Measurements from ENCODE around the gene LEKR1. TPM values are rescaled to one million over a fixed set of nuclear protein-coding genes. Genes with fewer than 3 reads are reported as not detected.

The LEKR1 gene
- total and polyA plus RNA-seq, 2 donors (not counting 3 experiments of a cell fraction or from before 2014, with no cell fraction given), result 0.07 to 0.64 TPM

DNA sequence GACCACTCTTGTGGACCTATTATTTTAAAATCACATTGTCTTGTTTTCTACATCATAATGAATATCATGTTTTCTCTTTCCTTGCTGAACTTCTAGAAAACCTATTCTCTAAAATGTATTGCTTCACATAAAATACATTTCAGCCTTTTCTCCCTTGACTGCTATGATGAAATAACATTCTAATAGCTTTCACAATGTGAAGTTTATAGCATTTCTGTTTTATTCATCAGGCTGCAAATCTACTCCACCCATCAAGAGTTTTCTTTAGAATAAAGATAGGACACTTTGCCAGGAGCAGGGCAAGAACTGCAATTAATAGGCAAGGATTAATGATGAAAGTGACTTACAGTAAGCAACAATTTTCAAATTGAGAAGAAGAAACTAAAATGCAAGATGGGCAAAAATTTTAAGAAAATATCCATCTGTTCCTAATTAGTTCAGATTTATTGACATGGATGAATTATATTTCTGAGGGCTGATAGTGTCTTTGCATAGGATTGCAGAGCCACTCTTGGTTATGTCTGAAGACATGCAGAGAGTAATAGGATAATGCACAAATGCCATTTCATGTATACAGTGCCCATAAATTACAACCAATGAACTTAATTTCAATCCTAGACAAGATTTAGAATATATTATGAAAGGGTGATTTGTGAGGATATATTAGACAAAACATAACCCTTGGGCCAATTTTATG, 21.7 kb downstream of the LEKR1 start:
- H3K4me3 ChIP-seq (replicated peaks in 1 of 3; ENCODE audit: insufficient read depth in 1 of 3, low read depth in 1 of 3, low read length in 3 of 3), result no peak overlapping the region
- intact Hi-C loops (cut with micrococcal nuclease) (no loop called here), dilution Hi-C loops (cut with MboI; ENCODE audit: extremely low pct_ligation_motif_present, low sequenced_read_pairs) (no loop called here)
- no peak overlapping the region for H3K4me2 ChIP-seq (ENCODE audit: insufficient read depth, low read length)
- no peaks in the 10 kb centered on the region for H3K4me1 ChIP-seq (ENCODE audit: control insufficient read depth, extremely low read depth, insufficient read depth, low read length)
- BruUV-seq (replicated peaks), result no TSS peak
- H3K9ac ChIP-seq (replicated peaks; ENCODE audit: extremely low read depth, insufficient read depth, low read length), result no peak overlapping the region
- TF ChIP-seq MAX (IDR thresholded peaks at IDR 0.05; ENCODE audit: insufficient read depth, insufficient read length) (no peak), POLR2A (IDR thresholded peaks at IDR 0.05; ENCODE audit: low read depth, low read length) (no peak), JUN (IDR thresholded peaks at IDR 0.05; ENCODE audit: borderline replicate concordance, insufficient read depth, insufficient read length, low read depth) (no peak), FOS (IDR thresholded peaks at IDR 0.05; ENCODE audit: borderline replicate concordance, insufficient read depth, low read length) (no peak), GATA2 (IDR thresholded peaks at IDR 0.05; ENCODE audit: insufficient read depth, insufficient read length, low read depth, low read length) (no peak), POLR2AphosphoS5 (IDR thresholded peaks at IDR 0.05; ENCODE audit: insufficient read depth, low read depth, low read length) (no peak), MYC (IDR thresholded peaks at IDR 0.05; ENCODE audit: low read depth, low read length) (no peak), EZH2 (IDR thresholded peaks at IDR 0.05; ENCODE audit: borderline replicate concordance, low read depth, low read length, severe bottlenecking) (no peak)
- H4K20me1 ChIP-seq (replicated peaks; ENCODE audit: control insufficient read depth, extremely low read depth, insufficient read depth, low read length), result no peaks in the 10 kb centered on the region
- H2AFZ ChIP-seq (ENCODE audit: low read depth, low read length), result no peak overlapping the region
- H3K36me3 ChIP-seq (ENCODE audit: control insufficient read depth in 2 of 2, extremely low read depth in 1 of 2, insufficient read depth in 2 of 2, low read length in 2 of 2), result no peaks in the 10 kb centered on the region
- DNase-seq (ENCODE audit: low read depth, low spot score) (no peak), FAIRE-seq (no peak)
- no peak overlapping the region for H3K27ac ChIP-seq (ENCODE audit: insufficient read depth, low read depth, low read length)
- H3K27me3 ChIP-seq (ENCODE audit: control insufficient read depth in 2 of 2, insufficient read depth in 2 of 2, low read length in 2 of 2), result no peaks in the 10 kb centered on the region
- no peaks in the 10 kb centered on the region for H3K9me3 ChIP-seq (replicated peaks; ENCODE audit: control insufficient read depth, insufficient read depth, low read length)
- POLR2A ChIA-PET, result no interaction called here
- no peaks in the 10 kb centered on the region for H3K9me1 ChIP-seq (replicated peaks; ENCODE audit: control insufficient read depth, extremely low read depth, insufficient read depth, low read length)
- H3K79me2 ChIP-seq (ENCODE audit: control insufficient read depth, insufficient read depth, low read length), result no peaks in the 10 kb centered on the region
- CTCF ChIA-PET, result no interaction called here

GRCh38 chr3:156859578-156859977, 33.4 kb downstream of the LEKR1 start:
- BruUV-seq (replicated peaks), result no TSS peak
- POLR2A ChIA-PET, result no interaction called here
- dilution Hi-C loops (cut with MboI; ENCODE audit: extremely low pct_ligation_motif_present, low sequenced_read_pairs), result no loop called here

More at GRCh38 chr3:156859578-156859977, 33.4 kb downstream of the LEKR1 start:
- no peak for TF ChIP-seq FOS (IDR thresholded peaks at IDR 0.05; ENCODE audit: borderline replicate concordance, insufficient read depth, low read length)
- no peak for TF ChIP-seq POLR2AphosphoS5 (IDR thresholded peaks at IDR 0.05; ENCODE audit: insufficient read depth, low read depth, low read length)
- no peak for TF ChIP-seq MYC (IDR thresholded peaks at IDR 0.05; ENCODE audit: low read depth, low read length)
- no peak for TF ChIP-seq MAX (IDR thresholded peaks at IDR 0.05; ENCODE audit: insufficient read depth, insufficient read length)
- no peak for TF ChIP-seq GATA2 (IDR thresholded peaks at IDR 0.05; ENCODE audit: insufficient read depth, insufficient read length, low read depth, low read length)
- no peak for TF ChIP-seq CTCF (IDR thresholded peaks at IDR 0.05; ENCODE audit: extremely low read depth in 1 of 2, insufficient read depth in 1 of 2, low read depth in 1 of 2, low read length in 2 of 2)
- no peak for TF ChIP-seq JUN (IDR thresholded peaks at IDR 0.05; ENCODE audit: borderline replicate concordance, insufficient read depth, insufficient read length, low read depth)
- TF ChIP-seq POLR2A (IDR thresholded peaks at IDR 0.05; ENCODE audit: low read depth, low read length), result no peak
- TF ChIP-seq EZH2 (IDR thresholded peaks at IDR 0.05; ENCODE audit: borderline replicate concordance, low read depth, low read length, severe bottlenecking), result no peak
- no peak overlapping the region for H3K4me2 ChIP-seq (ENCODE audit: insufficient read depth, low read length)
- no peaks in the 10 kb centered on the region for H3K36me3 ChIP-seq (ENCODE audit: control insufficient read depth in 2 of 2, extremely low read depth in 1 of 2, insufficient read depth in 2 of 2, low read length in 2 of 2)
- DNase-seq (ENCODE audit: low read depth, low spot score) (no peak), FAIRE-seq (no peak)
- H3K4me1 ChIP-seq (ENCODE audit: control insufficient read depth, extremely low read depth, insufficient read depth, low read length), result no peaks in the 10 kb centered on the region
- no peaks in the 10 kb centered on the region for H3K79me2 ChIP-seq (ENCODE audit: control insufficient read depth, insufficient read depth, low read length)
- H3K9ac ChIP-seq (replicated peaks; ENCODE audit: extremely low read depth, insufficient read depth, low read length), result no peak overlapping the region
- H3K27me3 ChIP-seq (ENCODE audit: control insufficient read depth in 2 of 2, insufficient read depth in 2 of 2, low read length in 2 of 2), result no peaks in the 10 kb centered on the region
- no peaks in the 10 kb centered on the region for H3K9me1 ChIP-seq (replicated peaks; ENCODE audit: control insufficient read depth, extremely low read depth, insufficient read depth, low read length)
- no peak overlapping the region for H3K4me3 ChIP-seq (replicated peaks in 1 of 3; ENCODE audit: insufficient read depth in 1 of 3, low read depth in 1 of 3, low read length in 3 of 3)
- H4K20me1 ChIP-seq (replicated peaks; ENCODE audit: control insufficient read depth, extremely low read depth, insufficient read depth, low read length), result no peaks in the 10 kb centered on the region
- intact Hi-C loops (cut with micrococcal nuclease), result no loop called here
- CTCF ChIA-PET, result no interaction called here
- H3K27ac ChIP-seq (ENCODE audit: insufficient read depth, low read depth, low read length), result no peak overlapping the region
- H3K9me3 ChIP-seq (replicated peaks; ENCODE audit: control insufficient read depth, insufficient read depth, low read length), result no peaks in the 10 kb centered on the region
- H2AFZ ChIP-seq (ENCODE audit: low read depth, low read length), result no peak overlapping the region

All from endothelial cell of umbilical vein (primary cell).